Loucy (cell line): ENCODE results near the gene CUX1.

Experiments
- CTCF ChIP-seq: fragments of 200-600 bp; sonication (generic); conservative IDR thresholded peaks from 2 replicates; pipeline ENCODE4 v1.5.1; 2014; ENCODE audit warnings: mild to moderate bottlenecking, antibody characterized with exemption, low read length
- EZH2phosphoT487 ChIP-seq: fragments of 200-600 bp; IDR thresholded peaks from 2 replicates; pipeline ENCODE4 v1.6.1; 2018; ENCODE audit warnings: antibody characterized with exemption, mild to moderate bottlenecking, moderate library complexity, borderline replicate concordance

DNA sequence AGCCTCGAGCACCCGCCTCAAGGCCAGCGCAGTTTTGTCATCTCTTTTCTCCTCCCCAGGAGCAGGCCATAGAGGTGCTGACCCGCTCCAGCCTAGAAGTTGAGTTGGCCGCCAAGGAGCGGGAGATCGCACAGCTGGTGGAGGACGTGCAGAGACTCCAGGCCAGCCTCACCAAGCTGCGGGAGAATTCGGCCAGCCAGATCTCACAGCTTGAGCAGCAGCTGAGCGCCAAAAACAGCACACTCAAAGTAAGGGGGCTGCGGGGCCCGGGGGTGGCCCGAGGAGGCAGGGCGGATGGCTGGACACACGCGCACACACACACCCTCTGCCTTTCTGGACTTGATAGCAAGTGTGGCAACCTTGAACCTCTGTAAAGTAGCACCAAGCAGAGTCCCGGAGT lies 361.0 kb downstream of the CUX1 start:
- TF ChIP-seq CTCF (no peak), EZH2phosphoT487 (no peak)
